Nephron progenitor cell (in vitro differentiated cells): ENCODE data around the gene FAM234B.

Experiments used
- DNase-seq: peaks from one replicate; pipeline ENCODE4 v3.0.0; 2021
- H3K27ac Mint-ChIP-seq: 2 replicates; pipeline ENCODE4 v1.8.0; 2021; ENCODE audit warnings: mild to moderate bottlenecking, moderate library complexity, mixed read lengths
- H3K27me3 Mint-ChIP-seq: 2 replicates; pipeline ENCODE4 v1.8.0; 2021; ENCODE audit warnings: mild to moderate bottlenecking, low read depth, mixed read lengths; ENCODE audit not compliant: poor library complexity
- H3K36me3 Mint-ChIP-seq: 2 replicates; pipeline ENCODE4 v1.8.0; 2021; ENCODE audit warnings: low read depth, mixed read lengths
- H3K4me1 Mint-ChIP-seq: 2 replicates; pipeline ENCODE4 v1.8.0; 2021; ENCODE audit warnings: mixed read lengths
- H3K4me3 Mint-ChIP-seq: 2 replicates; pipeline ENCODE4 v1.8.0; 2021; ENCODE audit warnings: mild to moderate bottlenecking, moderate library complexity, mixed read lengths
- H3K9me3 Mint-ChIP-seq: 2 replicates; pipeline ENCODE4 v1.8.0; 2021; ENCODE audit warnings: mild to moderate bottlenecking, moderate library complexity, mixed read lengths
- TF ChIP-seq, protein P1 (sequence below): fragments of 200-600 bp; sonication (generic); IDR thresholded peaks from 2 replicates; pipeline ENCODE4 v1.5.0; 2021; ENCODE audit warnings: antibody characterized with exemption

Gene FAM234B

DNA sequence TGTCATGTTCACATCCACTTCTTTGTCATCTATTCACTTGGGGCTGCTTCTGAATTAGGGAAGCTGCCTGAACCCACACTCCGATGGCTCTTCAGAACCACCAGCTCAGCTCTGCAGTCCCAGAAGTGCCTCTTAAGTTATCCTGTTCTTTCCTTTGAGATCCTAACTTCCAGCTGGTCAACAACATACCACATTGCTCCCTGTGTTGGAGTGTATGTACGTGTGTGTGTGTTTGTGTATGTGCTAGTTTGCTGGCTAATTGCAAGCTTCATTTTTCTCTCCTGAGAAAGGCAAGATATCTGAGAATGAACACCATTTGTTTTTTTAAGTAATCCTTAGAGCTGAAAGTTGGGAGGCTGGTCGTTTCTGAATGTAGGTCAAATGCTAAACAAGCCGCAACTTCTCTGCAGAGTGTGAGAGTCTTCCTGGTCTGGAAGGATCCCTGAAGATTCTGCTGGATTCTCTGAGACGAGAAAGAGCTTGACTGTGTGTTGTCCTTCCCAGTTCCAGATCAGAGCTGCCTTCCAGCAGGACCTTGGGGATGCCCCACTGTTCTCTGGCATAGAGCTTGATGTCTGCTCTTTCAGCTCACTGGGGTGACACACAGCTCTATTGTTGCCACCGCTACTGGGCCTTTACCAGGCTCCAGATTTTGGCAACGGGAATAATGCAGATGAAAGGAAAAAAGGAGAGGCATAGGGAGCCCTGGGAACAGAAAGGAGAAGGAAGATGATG lies 58.4 kb downstream of the FAM234B start:
- Mint-ChIP-seq H3K9me3 (peaks cover 14% of the 10 kb centered on the region), H3K27ac (peak overlapping the region; percentile 56), H3K4me3 (peak overlapping the region; percentile 70), H3K27me3 (peaks cover 4% of the 10 kb centered on the region), H3K36me3 (no peaks in the 10 kb centered on the region), H3K4me1 (peaks cover 54% of the 10 kb centered on the region)
- TF ChIP-seq, protein P1, sequence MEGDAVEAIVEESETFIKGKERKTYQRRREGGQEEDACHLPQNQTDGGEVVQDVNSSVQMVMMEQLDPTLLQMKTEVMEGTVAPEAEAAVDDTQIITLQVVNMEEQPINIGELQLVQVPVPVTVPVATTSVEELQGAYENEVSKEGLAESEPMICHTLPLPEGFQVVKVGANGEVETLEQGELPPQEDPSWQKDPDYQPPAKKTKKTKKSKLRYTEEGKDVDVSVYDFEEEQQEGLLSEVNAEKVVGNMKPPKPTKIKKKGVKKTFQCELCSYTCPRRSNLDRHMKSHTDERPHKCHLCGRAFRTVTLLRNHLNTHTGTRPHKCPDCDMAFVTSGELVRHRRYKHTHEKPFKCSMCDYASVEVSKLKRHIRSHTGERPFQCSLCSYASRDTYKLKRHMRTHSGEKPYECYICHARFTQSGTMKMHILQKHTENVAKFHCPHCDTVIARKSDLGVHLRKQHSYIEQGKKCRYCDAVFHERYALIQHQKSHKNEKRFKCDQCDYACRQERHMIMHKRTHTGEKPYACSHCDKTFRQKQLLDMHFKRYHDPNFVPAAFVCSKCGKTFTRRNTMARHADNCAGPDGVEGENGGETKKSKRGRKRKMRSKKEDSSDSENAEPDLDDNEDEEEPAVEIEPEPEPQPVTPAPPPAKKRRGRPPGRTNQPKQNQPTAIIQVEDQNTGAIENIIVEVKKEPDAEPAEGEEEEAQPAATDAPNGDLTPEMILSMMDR, result no peak
- DNase-seq, result no peak

DNA sequence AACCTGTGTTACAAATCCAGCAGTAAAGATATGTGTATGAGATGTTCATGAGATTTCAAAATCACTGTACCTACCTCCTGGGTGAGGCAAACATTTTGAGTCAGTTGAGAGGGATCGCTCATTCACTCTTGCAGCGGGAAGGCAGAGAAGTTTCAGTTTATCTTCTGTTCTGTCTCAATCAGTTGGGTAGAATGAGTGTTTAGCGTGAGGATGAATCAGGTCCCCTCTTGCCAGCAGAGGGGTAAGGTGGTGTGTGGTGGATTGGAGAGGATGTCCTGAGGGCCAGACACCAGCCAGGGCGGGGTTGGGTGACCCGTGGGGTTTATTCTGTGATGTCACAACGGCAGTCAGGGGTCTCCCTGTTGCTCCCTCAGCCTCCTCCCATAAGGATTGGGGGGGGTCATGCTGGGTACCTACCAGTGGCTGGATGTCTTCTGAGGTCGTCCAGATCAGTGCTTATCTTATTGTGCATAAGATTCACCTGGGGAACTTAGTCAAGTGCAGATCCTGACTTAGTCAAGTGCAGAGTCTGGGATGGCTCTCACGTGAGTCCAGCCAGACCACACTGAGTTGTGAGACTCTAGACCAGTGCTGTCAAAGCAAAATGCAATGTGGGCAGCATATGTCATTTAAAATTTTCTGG lies 59.3 kb downstream of the FAM234B start, which contains the start of gene GSG1:
Gene GSG1, minus strand, starts transcription at position 277 of the 643 bp plus-strand sequence. Its CDS starts 155 bp downstream, at position 122.
- Mint-ChIP-seq H3K4me1 (peaks cover 45% of the 10 kb centered on the region), H3K27me3 (peaks cover 4% of the 10 kb centered on the region), H3K4me3 (peak within 1 kb of the TSS; percentile 70), H3K36me3 (peaks cover 7% of the 10 kb centered on the region), H3K9me3 (peaks cover 23% of the 10 kb centered on the region), H3K27ac (peak within 1 kb of the TSS; percentile 56)
- DNase-seq, result no peak
- TF ChIP-seq, protein P1, result no peak

DNA sequence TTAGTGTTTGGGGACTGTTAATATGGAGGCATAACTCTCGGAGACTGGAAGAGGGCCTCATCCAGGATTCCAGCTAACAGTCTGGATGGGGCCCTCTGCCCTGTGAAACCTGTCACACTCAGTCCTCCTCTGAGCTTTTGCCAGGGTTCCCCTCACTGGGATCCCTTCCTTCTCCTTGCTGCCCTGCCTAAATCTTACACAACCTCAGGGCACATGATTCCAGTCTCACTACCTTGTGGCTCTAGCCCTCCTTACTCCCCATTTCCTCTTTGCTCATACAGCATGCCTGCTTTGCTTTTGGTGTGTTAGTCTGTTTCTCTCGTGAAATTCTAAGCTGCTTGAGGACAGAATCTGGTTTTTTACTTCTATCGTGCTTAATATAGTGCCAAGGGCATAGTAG lies 60.2 kb downstream of the FAM234B start:
- Mint-ChIP-seq H3K4me3 (no peak overlapping the region), H3K4me1 (peaks cover 36% of the 10 kb centered on the region), H3K9me3 (peaks cover 32% of the 10 kb centered on the region), H3K36me3 (peaks cover 10% of the 10 kb centered on the region), H3K27me3 (peaks cover 4% of the 10 kb centered on the region), H3K27ac (no peak overlapping the region)
- DNase-seq, result no peak
- TF ChIP-seq, protein P1, result no peak

- no peak overlapping the region for H3K4me3 Mint-ChIP-seq
- TF ChIP-seq, protein P1, result no peak
- DNase-seq, result no peak
- peaks cover 40% of the 10 kb centered on the region for H3K9me3 Mint-ChIP-seq
- H3K36me3 Mint-ChIP-seq, result peaks cover 10% of the 10 kb centered on the region
- H3K4me1 Mint-ChIP-seq, result peaks cover 23% of the 10 kb centered on the region
- H3K27ac Mint-ChIP-seq, result no peak overlapping the region
- peaks cover 4% of the 10 kb centered on the region for H3K27me3 Mint-ChIP-seq
These were observed 61.6 kb downstream of the FAM234B start for GRCh38 chr12:13105781-13106180.

DNA sequence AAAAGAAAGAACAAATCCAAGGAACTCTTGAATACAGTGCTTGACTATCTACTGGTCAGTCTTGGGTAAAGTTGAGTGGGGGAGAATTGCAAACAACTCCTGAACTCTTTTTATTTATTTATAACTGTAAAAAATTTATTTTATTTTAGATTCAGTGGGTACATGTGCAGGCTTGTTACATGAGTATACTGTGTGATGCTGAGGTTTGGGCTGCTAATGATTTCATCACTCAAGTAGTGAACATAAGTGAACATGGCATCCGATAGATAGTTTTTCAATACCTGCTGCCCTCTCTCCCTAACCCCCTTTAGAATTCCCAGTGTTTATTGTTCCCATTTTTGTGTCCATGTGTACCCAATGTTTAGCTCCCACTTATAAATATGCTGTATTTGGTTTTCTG lies 62.5 kb downstream of the FAM234B start:
- H3K9me3 Mint-ChIP-seq, result peaks cover 40% of the 10 kb centered on the region
- H3K4me3 Mint-ChIP-seq, result no peak overlapping the region
- H3K27me3 Mint-ChIP-seq, result peaks cover 4% of the 10 kb centered on the region
- H3K27ac Mint-ChIP-seq, result no peak overlapping the region
- TF ChIP-seq, protein P1, result no peak
- DNase-seq, result no peak
- peaks cover 18% of the 10 kb centered on the region for H3K4me1 Mint-ChIP-seq
- peaks cover 10% of the 10 kb centered on the region for H3K36me3 Mint-ChIP-seq
